ENCODE data around the gene GNAO1. TPM values are rescaled to one million over a fixed set of nuclear protein-coding genes. Genes with fewer than 3 reads are reported as not detected.

The GNAO1 gene
- polyA plus RNA-seq, 3 donors = 1.1 to 5.4 (median 1.4) TPM

GRCh38 chr16:56227936-56228335, 36.6 kb downstream of the GNAO1 start:
- no peak overlapping the region for H3K27ac ChIP-seq (ENCODE audit: low read depth, low read length)
- 80 to 94% (median 92%) methylated on average over 6 of the region's 6 CpGs for WGBS, 3 donors

GRCh38 chr16:56228476-56228875, 37.2 kb downstream of the GNAO1 start:
- WGBS, 3 donors = 72 to 94% (median 91%) methylated on average over 4 of the region's 4 CpGs
- H3K27ac ChIP-seq (ENCODE audit: low read depth, low read length) = no peak overlapping the region

DNA sequence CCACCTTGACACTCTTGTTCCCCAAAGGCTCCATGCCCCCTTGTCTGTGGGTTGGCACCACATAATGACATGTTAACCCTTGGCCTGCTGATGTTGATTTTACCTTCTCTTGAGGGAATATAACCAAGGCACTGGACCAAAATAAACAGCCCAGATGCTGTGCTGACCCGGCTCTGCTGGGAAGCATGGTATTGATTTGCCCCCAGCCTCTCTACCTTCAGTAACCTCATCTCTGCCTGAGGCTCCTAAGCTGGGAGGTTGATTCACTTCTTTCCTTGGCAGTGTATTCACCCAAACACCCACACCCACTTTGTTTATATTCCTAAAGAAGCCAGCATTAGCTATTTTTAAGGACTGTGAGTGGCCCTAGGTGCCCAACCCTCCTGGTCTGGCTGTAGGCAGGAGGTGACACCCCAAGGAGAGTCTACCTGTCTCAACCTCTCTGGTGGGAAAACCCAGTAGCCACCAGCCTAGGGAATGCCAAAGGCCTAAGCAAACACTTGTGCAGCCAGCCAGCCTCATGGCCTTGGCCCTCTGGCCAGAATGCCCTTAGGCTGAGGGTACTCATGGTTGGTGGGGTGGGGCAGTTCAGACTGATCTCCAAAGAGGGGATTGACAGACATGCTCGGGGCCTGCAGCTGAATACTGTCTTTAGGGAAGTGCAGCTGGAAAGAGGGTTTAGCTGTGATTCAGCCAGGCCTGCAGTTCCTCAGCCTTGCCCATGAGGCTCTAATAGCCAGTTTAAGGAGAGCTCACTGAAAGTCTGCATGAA, 42.7 kb downstream of the GNAO1 start:
- no peak overlapping the region for H3K27ac ChIP-seq (ENCODE audit: low read depth, low read length)
- WGBS, 3 donors = 63 to 90% (median 85%) methylated on average over 2 of the region's 2 CpGs

GRCh38 chr16:56234737-56235136, 43.4 kb downstream of the GNAO1 start:
- no peak overlapping the region for H3K27ac ChIP-seq (ENCODE audit: low read depth, low read length)
- 52 to 95% (median 91%) methylated on average over 5 of the region's 5 CpGs for WGBS, 3 donors

GRCh38 chr16:56237451-56237930, 46.2 kb downstream of the GNAO1 start:
- no peak overlapping the region for H3K27ac ChIP-seq (ENCODE audit: low read depth, low read length)
- WGBS, 3 donors = 36 to 67% (median 64%) methylated on average over 6 of the region's 6 CpGs

DNA sequence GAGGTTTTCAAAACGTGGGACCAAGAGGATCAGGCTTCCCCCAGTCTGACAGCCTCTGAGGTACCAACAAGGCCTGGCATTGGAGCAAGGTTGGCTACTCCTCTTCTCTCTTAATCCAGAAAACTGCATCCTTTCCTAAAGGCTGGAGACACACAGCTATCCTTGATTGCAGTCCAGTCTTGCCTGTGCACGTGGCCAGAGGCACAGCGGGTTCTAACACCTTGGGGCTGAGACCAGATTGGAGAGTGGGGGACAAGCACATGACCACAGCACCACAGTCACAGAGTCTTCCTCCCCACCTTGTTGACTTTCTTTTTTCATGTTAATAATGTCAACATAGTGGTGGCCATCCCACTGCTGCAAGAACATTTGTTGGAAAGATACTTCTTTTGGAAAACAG, 46.9 kb downstream of the GNAO1 start:
- 38 to 50% (median 49%) methylated on average over 3 of the region's 3 CpGs for WGBS, 3 donors
- no peak overlapping the region for H3K27ac ChIP-seq (ENCODE audit: low read depth, low read length)

- 36 to 88% (median 88%) methylated on average over 2 of the region's 2 CpGs for WGBS, 3 donors
- H3K27ac ChIP-seq (ENCODE audit: low read depth, low read length) = no peak overlapping the region
Measured at GRCh38 chr16:56241596-56241995, 50.3 kb downstream of the GNAO1 start.

- no peak overlapping the region for H3K27ac ChIP-seq (ENCODE audit: low read depth, low read length)
- WGBS, 3 donors = 85 to 99% (median 97%) methylated on average over 4 of the region's 4 CpGs
Measured at GRCh38 chr16:56242740-56243139, 51.5 kb downstream of the GNAO1 start.

DNA sequence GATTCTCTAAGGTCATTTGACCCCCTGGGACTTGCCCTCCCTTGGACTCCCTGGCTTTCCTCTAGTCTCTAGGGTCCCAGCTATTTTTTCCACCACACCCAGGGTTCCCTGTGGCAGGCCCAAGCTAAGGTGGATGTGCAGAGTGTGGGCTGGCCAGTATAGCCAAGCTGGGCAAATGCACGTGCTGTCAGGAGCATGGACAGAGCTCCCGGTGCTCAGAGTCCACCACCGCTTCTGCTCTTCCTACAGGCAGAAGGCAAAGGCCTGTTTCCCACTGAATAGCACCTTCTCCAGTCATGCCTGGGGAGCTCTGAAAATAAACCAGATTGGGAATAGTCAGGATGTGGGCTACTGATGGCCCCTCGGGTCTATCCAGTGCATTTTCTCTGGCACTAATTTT, 53.3 kb downstream of the GNAO1 start:
- WGBS, 3 donors = 87 to 94% (median 92%) methylated on average over 4 of the region's 4 CpGs
- H3K27ac ChIP-seq (ENCODE audit: low read depth, low read length) = no peak overlapping the region

DNA sequence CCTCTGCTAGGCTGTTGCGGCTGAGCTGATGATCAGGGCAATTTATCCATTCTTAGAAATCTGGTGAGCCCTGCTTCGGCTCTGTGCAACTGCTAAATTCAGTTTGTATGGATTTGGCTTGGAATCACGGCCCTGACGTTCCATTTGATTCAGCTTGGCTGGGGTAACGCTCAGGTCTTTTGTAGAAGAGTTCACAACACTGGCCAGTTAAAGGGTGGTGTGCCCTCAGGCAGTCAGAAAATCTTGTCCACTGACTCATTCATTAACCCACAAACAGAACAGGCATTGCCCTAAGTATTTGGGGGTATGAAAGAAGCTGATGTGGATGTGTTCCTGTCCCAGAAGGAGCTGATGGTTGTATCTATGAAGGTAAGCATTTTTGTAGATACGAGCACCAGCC, 53.9 kb downstream of the GNAO1 start:
- H3K27ac ChIP-seq (ENCODE audit: low read depth, low read length) = no peak overlapping the region
- 87 to 95% (median 94%) methylated on average over 6 of the region's 6 CpGs for WGBS, 3 donors

- WGBS, 3 donors = 52 to 67% (median 62%) methylated on average over 13 of the region's 13 CpGs
- no peak overlapping the region for H3K27ac ChIP-seq (ENCODE audit: low read depth, low read length)
Measured at GRCh38 chr16:56246051-56246817, 54.9 kb downstream of the GNAO1 start.

- WGBS, 3 donors = 92 to 96% (median 93%) methylated on average over 8 of the region's 8 CpGs
- H3K27ac ChIP-seq (ENCODE audit: low read depth, low read length) = no peak overlapping the region
Measured at GRCh38 chr16:56247018-56247417, 55.7 kb downstream of the GNAO1 start.

DNA sequence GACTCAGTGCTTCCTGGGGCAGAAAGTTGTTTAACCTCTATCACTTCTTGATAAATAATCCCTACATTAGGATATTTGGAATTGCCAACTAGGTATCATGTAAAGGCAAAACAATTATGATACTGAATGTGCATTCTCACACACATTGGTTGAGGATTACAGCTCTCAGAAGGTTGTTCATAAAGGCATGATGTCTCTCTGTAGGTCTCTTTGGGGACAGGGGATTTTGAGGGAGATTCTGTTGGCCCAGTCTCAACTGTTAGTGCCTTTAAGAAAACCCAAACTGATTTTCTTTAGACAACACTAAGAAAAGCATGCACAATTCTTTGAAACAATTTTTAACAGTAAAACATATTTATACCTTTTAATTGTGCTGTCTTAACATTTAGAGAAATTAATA, 56.5 kb downstream of the GNAO1 start:
- no peak overlapping the region for H3K27ac ChIP-seq (ENCODE audit: low read depth, low read length)

DNA sequence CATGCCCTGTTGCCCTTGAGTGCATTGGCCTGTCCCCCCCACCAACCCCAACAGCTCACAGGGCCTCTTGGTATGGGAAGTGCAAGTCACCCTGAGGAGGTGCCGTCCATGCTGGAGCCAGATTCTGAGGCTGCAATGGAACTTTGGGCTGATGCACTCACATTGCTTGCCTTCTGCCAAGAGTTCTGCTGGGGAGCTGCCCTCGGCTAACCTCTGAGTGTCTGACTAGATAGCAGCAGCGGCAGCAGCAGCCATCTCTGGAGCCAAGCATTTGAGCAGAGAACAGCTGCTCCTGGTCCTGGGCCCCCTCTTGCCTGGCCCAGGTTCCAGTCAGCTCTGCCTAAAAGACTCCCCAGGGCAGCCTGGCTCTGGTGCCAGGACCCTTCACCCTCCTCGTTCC, 61.5 kb downstream of the GNAO1 start:
- H3K27ac ChIP-seq (ENCODE audit: low read depth, low read length) = no peak overlapping the region
- WGBS, 3 donors = 58 to 67% (median 62%) methylated on average over 4 of the region's 4 CpGs

DNA sequence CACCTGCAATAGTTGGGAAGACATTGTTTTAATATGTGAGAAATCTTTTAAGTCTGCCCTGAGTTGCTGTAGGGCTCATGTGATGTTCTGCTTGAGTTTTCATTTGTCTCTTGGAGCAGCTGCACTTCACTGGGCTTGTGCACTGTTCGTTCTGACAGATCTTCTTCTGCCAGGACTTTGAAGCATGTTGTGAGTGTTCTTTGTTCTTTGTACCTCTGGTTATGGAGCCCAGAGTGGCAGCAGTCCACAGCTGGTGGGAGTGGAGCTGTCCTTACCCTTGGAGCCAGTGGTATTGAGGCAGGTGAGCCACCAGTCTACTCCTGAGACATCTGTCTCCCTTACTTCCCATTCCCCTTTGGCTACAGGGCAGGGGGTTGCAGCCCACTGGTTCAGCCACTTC, 64.6 kb downstream of the GNAO1 start:
- H3K27ac ChIP-seq (ENCODE audit: low read depth, low read length) = no peak overlapping the region
- 39 to 92% (median 89%) methylated on average over 1 of the region's 1 CpG for WGBS, 3 donors

- H3K27ac ChIP-seq (ENCODE audit: low read depth, low read length) = no peak overlapping the region
- WGBS, 3 donors = 35 to 65% (median 52%) methylated on average over 6 of the region's 6 CpGs
Measured at GRCh38 chr16:56257239-56257638, 66.0 kb downstream of the GNAO1 start.

DNA sequence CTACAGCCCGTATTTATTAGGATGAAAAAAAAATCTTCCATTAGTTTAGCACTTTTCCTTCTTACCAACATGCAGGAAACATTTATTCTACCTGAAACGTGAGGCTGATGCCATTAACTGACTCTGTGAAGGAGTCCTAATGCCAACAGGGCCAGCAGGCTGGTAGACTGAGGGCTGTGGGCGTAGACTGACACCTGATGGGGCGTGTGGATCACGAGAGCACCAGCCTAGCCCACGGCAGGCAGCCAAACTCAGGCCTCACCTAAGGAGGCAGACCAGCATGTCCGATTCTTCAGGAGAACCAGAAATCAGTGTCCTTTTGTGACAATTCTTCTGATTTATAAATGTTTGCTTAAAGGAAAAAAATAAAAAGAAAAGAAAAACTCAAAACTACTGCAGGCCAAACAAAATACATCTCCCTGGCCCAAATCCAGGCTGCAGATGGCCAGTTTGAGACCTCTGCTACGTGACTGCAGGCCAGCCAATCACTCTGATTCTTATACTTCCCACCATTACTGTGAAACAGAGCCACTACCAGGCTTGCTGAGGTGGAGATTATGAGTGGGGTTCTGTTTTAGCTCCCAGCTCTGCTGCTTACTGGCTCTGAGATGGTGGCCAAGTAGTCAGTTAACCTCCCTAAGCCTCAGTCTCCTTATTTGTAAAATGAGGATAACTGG, 66.5 kb downstream of the GNAO1 start:
- 61 to 74% (median 66%) methylated on average over 8 of the region's 8 CpGs for WGBS, 3 donors
- no peak overlapping the region for H3K27ac ChIP-seq (ENCODE audit: low read depth, low read length)

DNA sequence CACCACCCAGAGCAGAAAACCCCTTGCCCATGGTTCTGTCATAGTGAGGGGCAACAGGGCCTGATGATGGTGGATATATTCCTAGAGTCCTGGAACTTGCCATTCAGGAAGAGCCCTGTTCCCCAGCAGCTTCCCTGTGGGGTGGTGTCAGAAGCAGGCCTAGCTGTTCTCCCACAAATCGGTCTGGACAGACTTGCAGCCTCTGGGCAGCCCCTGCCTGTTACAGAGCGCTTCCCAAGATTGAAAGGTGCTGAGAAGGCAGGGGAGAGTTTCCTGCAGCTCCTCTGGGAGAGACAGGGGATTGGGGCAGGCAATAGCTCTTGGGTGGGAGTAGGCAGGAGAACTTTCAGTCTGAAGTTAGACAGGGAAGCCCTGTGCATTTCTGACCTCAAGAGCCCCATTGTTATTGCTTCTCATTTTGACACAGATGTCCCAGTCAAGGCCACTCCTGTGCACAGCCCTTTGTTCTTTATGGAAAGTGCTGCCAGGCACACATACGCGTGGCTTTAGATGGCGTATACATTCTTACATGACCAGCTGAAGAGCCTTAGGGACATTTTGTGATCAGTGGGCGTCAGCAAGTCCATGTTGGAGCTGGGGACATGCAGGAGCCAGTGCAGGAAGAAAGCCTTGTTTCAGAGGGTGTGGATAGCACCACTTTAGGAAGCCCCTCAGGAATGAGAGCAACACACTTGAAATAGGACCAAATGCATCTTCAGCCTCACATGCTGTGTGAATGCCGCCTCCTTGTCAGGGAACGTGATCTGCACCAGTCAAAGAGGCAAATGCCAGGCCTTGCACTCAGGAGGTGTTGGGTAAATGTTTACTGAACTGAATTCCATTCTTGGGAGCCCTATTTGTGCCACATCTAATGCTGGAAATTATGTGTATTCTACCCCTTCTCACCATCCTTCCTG, 67.5 kb downstream of the GNAO1 start:
- H3K27ac ChIP-seq (ENCODE audit: low read depth, low read length) = no peak overlapping the region
- 73 to 95% (median 95%) methylated on average over 8 of the region's 8 CpGs for whole genome bisulfite sequencing, 3 donors

Data from adipose tissue (tissue), 3 donors.